ENCODE data around the gene GADL1. TPM values are rescaled to one million over a fixed set of nuclear protein-coding genes. Genes with fewer than 3 reads are reported as not detected.

Gene GADL1
- total and polyA plus RNA-seq, 9 donors: 0.01 to 13.3 (median 0.23) TPM; not detected in 3

DNA sequence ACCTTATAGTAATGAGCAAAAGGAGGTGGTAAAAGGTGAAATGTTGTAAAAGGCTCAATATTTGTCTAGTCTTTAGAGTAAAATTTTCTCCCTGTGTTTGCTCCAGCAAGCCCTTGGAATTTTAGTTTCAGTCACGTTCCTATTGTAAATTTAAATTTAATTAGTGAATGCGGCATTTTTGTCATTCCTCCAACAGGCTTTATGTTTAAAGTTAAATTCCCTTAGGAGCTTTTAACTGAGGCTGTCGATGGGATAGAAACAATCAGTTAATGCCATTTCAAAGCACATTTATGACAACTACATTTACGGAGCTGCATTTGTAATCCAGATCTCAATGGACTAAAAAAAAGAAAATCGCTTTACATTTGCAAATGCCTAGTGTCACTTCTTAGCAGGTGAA, 868 bp upstream of the GADL1 start:
- no peak for DNase-seq
- H3K27ac ChIP-seq: no peak overlapping the region
- intact Hi-C loops (cut with DNase I): no loop called here
- TF ChIP-seq, protein P1, sequence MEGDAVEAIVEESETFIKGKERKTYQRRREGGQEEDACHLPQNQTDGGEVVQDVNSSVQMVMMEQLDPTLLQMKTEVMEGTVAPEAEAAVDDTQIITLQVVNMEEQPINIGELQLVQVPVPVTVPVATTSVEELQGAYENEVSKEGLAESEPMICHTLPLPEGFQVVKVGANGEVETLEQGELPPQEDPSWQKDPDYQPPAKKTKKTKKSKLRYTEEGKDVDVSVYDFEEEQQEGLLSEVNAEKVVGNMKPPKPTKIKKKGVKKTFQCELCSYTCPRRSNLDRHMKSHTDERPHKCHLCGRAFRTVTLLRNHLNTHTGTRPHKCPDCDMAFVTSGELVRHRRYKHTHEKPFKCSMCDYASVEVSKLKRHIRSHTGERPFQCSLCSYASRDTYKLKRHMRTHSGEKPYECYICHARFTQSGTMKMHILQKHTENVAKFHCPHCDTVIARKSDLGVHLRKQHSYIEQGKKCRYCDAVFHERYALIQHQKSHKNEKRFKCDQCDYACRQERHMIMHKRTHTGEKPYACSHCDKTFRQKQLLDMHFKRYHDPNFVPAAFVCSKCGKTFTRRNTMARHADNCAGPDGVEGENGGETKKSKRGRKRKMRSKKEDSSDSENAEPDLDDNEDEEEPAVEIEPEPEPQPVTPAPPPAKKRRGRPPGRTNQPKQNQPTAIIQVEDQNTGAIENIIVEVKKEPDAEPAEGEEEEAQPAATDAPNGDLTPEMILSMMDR (IDR thresholded peaks at IDR 0.05): no peak
- no peak for TF ChIP-seq EP300 (IDR thresholded peaks at IDR 0.05)
- TF ChIP-seq POLR2A (IDR thresholded peaks at IDR 0.05): no peak
- no peaks in the 10 kb centered on the region for H3K4me1 ChIP-seq (ENCODE audit: insufficient read depth)
- WGBS, 3 donors: 92 to 97% (median 93%) methylated on average over 5 of the region's 5 CpGs
- no peak overlapping the region for H3K4me3 ChIP-seq
- no peaks in the 10 kb centered on the region for H3K9me3 ChIP-seq
- no peaks in the 10 kb centered on the region for H3K27me3 ChIP-seq
- H3K36me3 ChIP-seq: no peaks in the 10 kb centered on the region

GRCh38 chr3:30893678-30894325, 659 bp downstream of the GADL1 start:
- WGBS, 3 donors: 37 to 49% (median 48%) methylated on average over 8 of the region's 8 CpGs
- Histone ChIP-seq H3K4me3 (no peak overlapping the region), H3K4me1 (ENCODE audit: insufficient read depth) (no peaks in the 10 kb centered on the region), H3K27me3 (no peaks in the 10 kb centered on the region), H3K27ac (no peak overlapping the region), H3K36me3 (no peaks in the 10 kb centered on the region), H3K9me3 (no peaks in the 10 kb centered on the region)
- intact Hi-C loops (cut with DNase I): no loop called here
- TF ChIP-seq EP300 (IDR thresholded peaks at IDR 0.05) (no peak), POLR2A (IDR thresholded peaks at IDR 0.05) (no peak)
- TF ChIP-seq, protein P1 (IDR thresholded peaks at IDR 0.05): no peak
- DNase-seq: no peak

DNA sequence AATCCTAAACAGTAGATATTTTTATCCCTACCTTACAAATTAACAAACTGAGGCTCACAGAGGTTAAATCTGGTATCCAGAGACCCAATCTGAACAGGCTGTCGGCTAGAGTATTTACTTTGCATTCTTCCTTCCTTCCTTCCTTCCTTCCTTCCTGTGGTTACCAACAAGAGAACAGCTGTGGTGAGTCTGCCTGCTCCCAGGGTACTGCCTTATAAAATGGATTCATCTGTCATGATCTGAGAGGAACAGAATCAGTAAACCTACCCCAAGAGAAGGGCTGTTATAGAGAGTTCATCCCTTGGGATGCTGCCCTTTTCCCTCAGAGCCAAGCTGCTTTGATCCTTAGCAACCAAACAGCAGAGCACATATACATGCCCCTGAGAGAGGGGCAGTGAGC, 3.6 kb downstream of the GADL1 start:
- no peak overlapping the region for H3K27ac ChIP-seq
- H3K4me1 ChIP-seq (ENCODE audit: insufficient read depth): no peaks in the 10 kb centered on the region
- DNase-seq: no peak
- H3K27me3 ChIP-seq: no peaks in the 10 kb centered on the region
- TF ChIP-seq EP300 (IDR thresholded peaks at IDR 0.05): no peak
- no peak overlapping the region for H3K4me3 ChIP-seq
- intact Hi-C loops (cut with DNase I): no loop called here
- no peaks in the 10 kb centered on the region for H3K9me3 ChIP-seq
- WGBS, 3 donors: 58 to 67% (median 63%) methylated on average over 1 of the region's 1 CpG
- no peaks in the 10 kb centered on the region for H3K36me3 ChIP-seq

GRCh38 chr3:30886888-30887287, 7.6 kb downstream of the GADL1 start:
- WGBS, 3 donors: 75 to 83% (median 81%) methylated on average over 2 of the region's 2 CpGs
- intact Hi-C loops (cut with DNase I): no loop called here
- TF ChIP-seq POLR2A (IDR thresholded peaks at IDR 0.05) (no peak), EP300 (IDR thresholded peaks at IDR 0.05) (no peak)
- TF ChIP-seq, protein P1 (IDR thresholded peaks at IDR 0.05): no peak

DNA sequence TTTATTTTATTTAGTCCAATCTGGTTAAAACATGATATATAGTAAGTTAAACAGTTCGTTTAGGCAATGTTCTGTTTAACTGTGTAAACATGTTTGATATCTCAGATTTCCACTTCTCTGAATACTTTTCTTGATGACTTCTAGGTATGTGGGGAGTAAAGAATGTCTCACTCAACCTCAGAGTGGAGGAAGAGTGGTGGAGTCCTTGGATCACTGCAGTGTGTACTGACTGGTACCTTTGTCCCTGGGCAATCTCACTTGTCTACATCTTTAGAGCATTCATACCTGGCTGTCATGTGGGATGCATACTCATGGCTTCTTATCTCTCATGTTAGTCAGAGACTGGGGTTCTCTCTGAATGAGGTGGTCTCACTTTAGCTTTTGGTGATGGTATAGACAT, 15.6 kb downstream of the GADL1 start:
- no peak for DNase-seq
- Histone ChIP-seq H3K9me3 (no peaks in the 10 kb centered on the region), H3K27me3 (no peaks in the 10 kb centered on the region), H3K4me1 (ENCODE audit: insufficient read depth) (no peaks in the 10 kb centered on the region), H3K36me3 (no peaks in the 10 kb centered on the region), H3K4me3 (no peak overlapping the region), H3K27ac (no peak overlapping the region)
- intact Hi-C loops (cut with DNase I): no loop called here
- TF ChIP-seq EP300 (IDR thresholded peaks at IDR 0.05): no peak
- no peak for TF ChIP-seq POLR2A (IDR thresholded peaks at IDR 0.05)
- TF ChIP-seq, protein P1 (IDR thresholded peaks at IDR 0.05): no peak
- 45 to 55% (median 52%) methylated on average over 1 of the region's 1 CpG for WGBS, 3 donors

More at GRCh38 chr3:30886888-30887287, 7.6 kb downstream of the GADL1 start:
- Histone ChIP-seq H3K4me3 (no peak overlapping the region), H3K27ac (no peak overlapping the region), H3K4me1 (ENCODE audit: insufficient read depth) (no peaks in the 10 kb centered on the region), H3K27me3 (no peaks in the 10 kb centered on the region), H3K36me3 (no peaks in the 10 kb centered on the region), H3K9me3 (no peaks in the 10 kb centered on the region)
- DNase-seq: no peak
